Measurements from ENCODE around the gene CAPN7.

The CAPN7 gene

DNA sequence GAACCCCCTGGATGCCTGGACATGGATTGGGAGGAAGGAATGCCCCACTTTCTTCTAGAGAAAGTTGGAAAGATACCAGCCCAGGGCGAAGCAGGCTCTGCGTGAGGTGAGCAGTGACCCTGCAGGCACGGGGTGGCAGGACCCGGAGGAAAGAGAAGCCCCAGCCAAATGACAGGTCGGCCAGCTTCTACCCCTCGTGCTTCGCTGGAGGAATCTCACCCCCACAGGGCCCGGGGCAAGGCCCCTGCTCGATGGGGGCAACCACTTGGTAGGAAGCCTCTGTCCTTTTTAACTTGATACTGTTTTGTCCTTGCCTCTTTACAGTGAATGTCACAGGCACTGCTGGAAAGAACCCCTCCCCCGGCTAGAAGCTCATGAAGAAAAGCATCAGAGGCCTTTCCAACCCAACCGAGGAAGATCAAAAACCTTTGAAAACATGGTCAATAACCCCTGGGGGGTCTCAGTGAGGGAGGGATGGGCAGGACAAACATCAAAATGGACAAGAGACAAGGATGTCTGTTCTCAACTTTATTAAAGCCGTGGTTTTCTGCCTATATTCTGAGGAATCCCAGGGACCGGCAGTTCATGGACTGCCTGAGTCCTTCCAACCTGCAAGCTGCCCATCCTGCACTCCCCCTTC lies 71.9 kb downstream of the CAPN7 start:
- Histone ChIP-seq H3K9ac (ENCODE audit: low read depth, low read length) (no peak overlapping the region), H3K36me3 (ENCODE audit: insufficient read depth, low read length) (no peaks in the 10 kb centered on the region), H3K4me1 (ENCODE audit: insufficient read depth, low read length) (peaks cover 16% of the 10 kb centered on the region), H3K27me3 (ENCODE audit: insufficient read depth, low read length) (no peaks in the 10 kb centered on the region), H3K27ac (ENCODE audit: low read depth, low read length) (no peak overlapping the region), H3K9me3 (ENCODE audit: insufficient read depth, low read depth, low read length) (no peaks in the 10 kb centered on the region), H3K4me3 (ENCODE audit: low read length) (no peak overlapping the region)
- 59% methylated on average over 13 of the region's 13 CpGs for WGBS

DNA sequence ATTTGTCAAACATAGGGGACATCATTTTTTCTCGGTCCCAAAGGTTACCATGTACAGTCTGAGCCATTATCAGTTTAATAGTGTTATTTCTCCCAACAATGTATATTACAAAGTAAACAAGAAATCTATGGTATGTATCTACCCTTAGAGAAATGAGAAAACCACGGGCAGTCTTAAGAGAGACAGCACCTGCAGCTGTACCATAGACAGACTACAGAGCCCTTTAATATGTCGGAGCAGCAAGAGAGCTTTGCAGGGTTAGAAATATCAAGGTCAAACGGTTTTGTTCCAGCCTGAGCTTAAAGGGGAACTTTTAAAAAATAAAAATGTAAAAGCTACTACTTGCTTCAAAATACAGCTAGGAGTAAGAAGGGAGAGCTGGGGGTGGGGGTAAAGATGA lies 73.2 kb downstream of the CAPN7 start:
- no peak overlapping the region for H3K9ac ChIP-seq (ENCODE audit: low read depth, low read length)
- H3K36me3 ChIP-seq (ENCODE audit: insufficient read depth, low read length): no peaks in the 10 kb centered on the region
- 92% methylated on average over 4 of the region's 4 CpGs for WGBS
- no peak overlapping the region for H3K27ac ChIP-seq (ENCODE audit: low read depth, low read length)
- H3K4me1 ChIP-seq (ENCODE audit: insufficient read depth, low read length): peaks cover 16% of the 10 kb centered on the region
- H3K27me3 ChIP-seq (ENCODE audit: insufficient read depth, low read length): no peaks in the 10 kb centered on the region
- no peaks in the 10 kb centered on the region for H3K9me3 ChIP-seq (ENCODE audit: insufficient read depth, low read depth, low read length)
- no peak overlapping the region for H3K4me3 ChIP-seq (ENCODE audit: low read length)

DNA sequence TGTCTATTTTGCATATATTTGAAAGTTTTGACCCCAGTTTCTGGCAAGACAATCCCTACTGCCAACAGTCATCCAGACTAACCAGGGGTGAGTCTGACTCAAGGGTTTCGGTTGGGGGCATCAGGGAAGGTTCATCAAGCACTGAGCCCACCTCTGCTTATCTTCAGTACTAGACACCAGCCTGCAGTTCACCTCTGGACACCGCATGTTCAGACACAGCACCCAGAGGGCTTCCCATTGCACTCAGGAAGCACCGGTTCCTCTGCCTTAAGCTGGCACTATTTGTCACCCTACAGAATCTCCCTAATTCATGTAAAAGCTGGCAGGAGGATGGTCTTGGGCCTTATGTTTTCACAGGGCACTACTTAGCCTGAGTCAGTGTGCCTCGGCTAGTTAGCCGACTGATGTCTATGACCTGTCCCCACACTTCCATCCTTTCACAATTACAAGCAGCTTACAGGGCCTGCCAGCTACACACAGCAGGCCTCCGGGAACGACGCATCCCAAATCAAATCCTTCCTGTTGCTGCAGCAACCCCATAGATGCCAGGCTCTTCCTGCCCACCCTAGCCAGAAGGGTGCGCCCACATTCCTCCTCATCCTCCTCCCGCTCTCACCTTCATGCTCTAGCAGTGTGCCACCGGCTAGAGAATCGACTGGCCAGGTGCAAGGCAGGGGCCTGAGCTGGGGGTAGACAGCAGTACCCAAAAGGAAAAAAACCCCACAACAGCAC lies 73.8 kb downstream of the CAPN7 start:
- Histone ChIP-seq H3K4me1 (ENCODE audit: insufficient read depth, low read length) (peaks cover 16% of the 10 kb centered on the region), H3K27me3 (ENCODE audit: insufficient read depth, low read length) (no peaks in the 10 kb centered on the region), H3K9ac (ENCODE audit: low read depth, low read length) (no peak overlapping the region), H3K9me3 (ENCODE audit: insufficient read depth, low read depth, low read length) (no peaks in the 10 kb centered on the region), H3K36me3 (ENCODE audit: insufficient read depth, low read length) (no peaks in the 10 kb centered on the region), H3K27ac (ENCODE audit: low read depth, low read length) (no peak overlapping the region), H3K4me3 (ENCODE audit: low read length) (no peak overlapping the region)
- WGBS: 89% methylated on average over 12 of the region's 12 CpGs

DNA sequence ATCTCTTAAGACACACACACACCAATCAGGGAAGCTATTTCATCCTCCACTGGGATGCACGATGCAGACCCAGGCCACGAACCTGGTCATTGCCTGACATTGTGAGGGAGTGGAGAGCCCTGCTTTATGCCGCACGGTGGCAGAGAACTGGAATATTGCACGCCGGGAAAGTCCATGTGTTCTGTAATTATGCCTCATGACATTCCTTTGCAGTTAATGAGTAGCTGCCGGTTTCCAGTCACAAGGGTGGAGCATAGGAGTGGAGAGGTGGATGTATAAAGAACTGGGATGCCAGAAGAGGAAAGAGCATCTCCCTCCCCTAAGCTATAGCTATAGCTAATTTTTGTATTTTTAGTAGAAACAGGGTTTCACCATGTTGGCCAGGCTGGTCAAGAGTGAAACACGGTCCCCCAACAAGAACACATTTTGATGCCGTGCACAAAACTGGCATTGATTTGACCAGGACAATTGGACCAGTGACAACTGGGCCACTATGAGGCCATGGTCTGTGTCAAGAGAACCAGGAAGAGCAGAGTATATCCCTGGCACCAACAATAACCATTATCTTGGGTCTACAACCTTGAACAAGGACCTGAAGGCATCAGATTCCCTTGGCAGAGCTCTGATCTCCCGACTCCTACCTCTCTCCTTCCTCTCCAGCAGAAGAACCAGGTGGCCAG lies 74.9 kb downstream of the CAPN7 start:
- Histone ChIP-seq H3K27ac (ENCODE audit: low read depth, low read length) (no peak overlapping the region), H3K4me3 (ENCODE audit: low read length) (no peak overlapping the region), H3K36me3 (ENCODE audit: insufficient read depth, low read length) (no peaks in the 10 kb centered on the region), H3K4me1 (ENCODE audit: insufficient read depth, low read length) (peaks cover 22% of the 10 kb centered on the region), H3K9ac (ENCODE audit: low read depth, low read length) (no peak overlapping the region), H3K27me3 (ENCODE audit: insufficient read depth, low read length) (no peaks in the 10 kb centered on the region), H3K9me3 (ENCODE audit: insufficient read depth, low read depth, low read length) (no peaks in the 10 kb centered on the region)
- 95% methylated on average over 10 of the region's 10 CpGs for WGBS

DNA sequence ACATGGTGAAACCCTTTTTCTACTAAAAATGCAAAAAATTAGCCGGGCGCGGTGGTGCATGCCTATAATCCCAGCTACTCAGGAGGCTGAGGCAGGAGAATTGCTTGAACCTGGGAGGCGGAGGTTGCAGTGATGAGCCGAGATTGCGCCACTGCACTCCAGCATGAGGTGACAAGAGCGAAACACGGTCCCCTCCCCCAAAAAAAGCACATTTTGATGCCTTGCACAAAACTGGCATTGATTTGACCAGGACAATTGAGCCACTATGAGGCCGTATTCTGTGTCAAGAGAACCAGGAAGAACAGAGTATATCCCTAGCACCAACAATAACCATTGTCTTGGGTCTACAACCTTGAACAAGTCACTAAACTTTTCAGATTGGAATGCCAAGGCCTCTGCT lies 75.8 kb downstream of the CAPN7 start:
- Histone ChIP-seq H3K27ac (ENCODE audit: low read depth, low read length) (no peak overlapping the region), H3K4me1 (ENCODE audit: insufficient read depth, low read length) (peaks cover 24% of the 10 kb centered on the region), H3K9me3 (ENCODE audit: insufficient read depth, low read depth, low read length) (no peaks in the 10 kb centered on the region), H3K4me3 (ENCODE audit: low read length) (no peak overlapping the region), H3K9ac (ENCODE audit: low read depth, low read length) (no peak overlapping the region), H3K36me3 (ENCODE audit: insufficient read depth, low read length) (no peaks in the 10 kb centered on the region), H3K27me3 (ENCODE audit: insufficient read depth, low read length) (no peaks in the 10 kb centered on the region)
- WGBS: 96% methylated on average over 9 of the region's 9 CpGs

DNA sequence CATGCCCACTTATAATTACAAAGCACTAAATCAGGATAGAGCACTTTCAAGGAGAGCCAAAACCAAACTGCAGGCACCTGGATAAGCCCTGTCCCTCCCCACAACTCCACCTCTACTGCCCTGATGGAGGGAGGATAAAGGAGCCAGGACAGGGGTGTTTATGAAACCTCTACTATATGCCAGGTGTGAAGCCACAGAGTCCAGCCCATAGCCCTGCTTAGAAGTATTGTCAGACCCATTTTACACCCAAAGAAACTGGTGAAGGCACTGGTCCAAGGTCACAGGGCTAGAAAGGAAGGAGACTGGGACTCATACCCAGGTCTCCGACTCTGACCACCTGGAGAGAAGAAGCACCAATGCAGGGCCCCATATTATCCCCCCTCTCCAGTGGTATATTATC lies 77.7 kb downstream of the CAPN7 start:
- no peak overlapping the region for H3K27ac ChIP-seq (ENCODE audit: low read depth, low read length)
- no peaks in the 10 kb centered on the region for H3K36me3 ChIP-seq (ENCODE audit: insufficient read depth, low read length)
- H3K4me3 ChIP-seq (ENCODE audit: low read length): no peak overlapping the region
- 80% methylated on average over 1 of the region's 1 CpG for WGBS
- no peaks in the 10 kb centered on the region for H3K27me3 ChIP-seq (ENCODE audit: insufficient read depth, low read length)
- H3K4me1 ChIP-seq (ENCODE audit: insufficient read depth, low read length): peaks cover 14% of the 10 kb centered on the region
- no peaks in the 10 kb centered on the region for H3K9me3 ChIP-seq (ENCODE audit: insufficient read depth, low read depth, low read length)
- H3K9ac ChIP-seq (ENCODE audit: low read depth, low read length): no peak overlapping the region

DNA sequence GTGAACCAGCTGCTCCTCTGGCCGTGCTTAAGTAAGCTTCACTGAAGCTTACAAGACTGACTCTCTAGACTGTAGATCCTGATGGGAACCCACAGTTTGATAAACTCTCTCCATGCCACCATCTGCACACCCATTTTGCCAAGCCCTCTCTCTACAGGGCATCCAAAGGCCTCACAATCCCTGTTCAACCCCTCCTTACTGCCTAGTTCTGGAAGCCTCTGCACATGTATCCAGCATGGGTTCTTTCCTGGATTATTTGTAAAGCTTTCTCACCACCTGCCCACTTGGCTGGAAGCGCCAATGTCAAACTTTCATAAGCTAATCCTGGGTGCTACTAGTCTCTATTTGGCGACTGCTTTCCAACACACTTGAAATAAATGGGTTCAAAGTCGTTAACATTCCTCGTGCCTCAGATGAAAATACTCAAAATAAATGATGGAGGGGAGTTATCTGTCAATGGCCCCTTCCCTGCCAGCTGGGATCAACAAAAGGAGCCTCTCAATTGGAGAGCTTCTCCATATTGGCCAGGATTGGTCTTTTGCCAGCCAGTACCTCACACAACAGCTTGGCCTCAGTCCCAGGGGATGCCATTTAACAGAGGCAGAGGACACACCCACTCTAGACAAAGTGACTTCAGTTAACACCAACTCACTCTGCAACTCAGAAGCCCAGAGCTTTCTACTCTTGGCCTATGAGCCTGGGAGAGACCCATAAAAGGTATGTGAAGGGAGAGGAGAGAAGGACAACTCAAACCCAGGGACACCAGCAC lies 78.3 kb downstream of the CAPN7 start:
- 98% methylated on average over 5 of the region's 5 CpGs for WGBS
- H3K27me3 ChIP-seq (ENCODE audit: insufficient read depth, low read length): no peaks in the 10 kb centered on the region
- no peak overlapping the region for H3K9ac ChIP-seq (ENCODE audit: low read depth, low read length)
- no peak overlapping the region for H3K27ac ChIP-seq (ENCODE audit: low read depth, low read length)
- peaks cover 14% of the 10 kb centered on the region for H3K4me1 ChIP-seq (ENCODE audit: insufficient read depth, low read length)
- no peaks in the 10 kb centered on the region for H3K36me3 ChIP-seq (ENCODE audit: insufficient read depth, low read length)
- no peak overlapping the region for H3K4me3 ChIP-seq (ENCODE audit: low read length)
- no peaks in the 10 kb centered on the region for H3K9me3 ChIP-seq (ENCODE audit: insufficient read depth, low read depth, low read length)

DNA sequence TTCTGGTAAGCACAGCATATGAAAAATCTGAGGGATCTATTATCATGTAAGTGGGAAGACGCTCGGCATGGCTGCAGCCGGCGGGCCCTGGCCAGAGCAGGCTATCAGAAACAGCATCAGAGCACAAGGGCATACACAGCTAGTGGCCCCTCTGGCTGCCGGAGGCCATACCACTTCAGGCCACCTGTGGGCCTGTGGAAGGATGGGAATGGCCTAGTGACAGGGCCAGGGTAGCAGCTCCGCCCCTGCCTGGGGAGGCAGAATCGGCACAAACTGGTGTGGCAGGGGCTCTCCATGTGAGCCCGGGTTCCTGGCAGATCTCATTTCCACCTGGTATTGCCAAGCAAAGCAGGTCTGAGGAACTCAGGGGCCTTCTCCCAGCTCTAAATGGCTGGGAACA lies 80.0 kb downstream of the CAPN7 start:
- peaks cover 8% of the 10 kb centered on the region; the same call in 1 of the 2 replicates for H3K4me1 ChIP-seq (ENCODE audit: insufficient read depth, low read length)
- no peak overlapping the region for H3K4me3 ChIP-seq (ENCODE audit: low read length)
- no peak overlapping the region for H3K9ac ChIP-seq (ENCODE audit: low read depth, low read length)
- WGBS: 70% methylated on average over 8 of the region's 8 CpGs
- H3K9me3 ChIP-seq (ENCODE audit: insufficient read depth, low read depth, low read length): no peaks in the 10 kb centered on the region
- H3K27ac ChIP-seq (ENCODE audit: low read depth, low read length): no peak overlapping the region
- H3K27me3 ChIP-seq (ENCODE audit: insufficient read depth, low read length): no peaks in the 10 kb centered on the region
- no peaks in the 10 kb centered on the region for H3K36me3 ChIP-seq (ENCODE audit: insufficient read depth, low read length)

DNA sequence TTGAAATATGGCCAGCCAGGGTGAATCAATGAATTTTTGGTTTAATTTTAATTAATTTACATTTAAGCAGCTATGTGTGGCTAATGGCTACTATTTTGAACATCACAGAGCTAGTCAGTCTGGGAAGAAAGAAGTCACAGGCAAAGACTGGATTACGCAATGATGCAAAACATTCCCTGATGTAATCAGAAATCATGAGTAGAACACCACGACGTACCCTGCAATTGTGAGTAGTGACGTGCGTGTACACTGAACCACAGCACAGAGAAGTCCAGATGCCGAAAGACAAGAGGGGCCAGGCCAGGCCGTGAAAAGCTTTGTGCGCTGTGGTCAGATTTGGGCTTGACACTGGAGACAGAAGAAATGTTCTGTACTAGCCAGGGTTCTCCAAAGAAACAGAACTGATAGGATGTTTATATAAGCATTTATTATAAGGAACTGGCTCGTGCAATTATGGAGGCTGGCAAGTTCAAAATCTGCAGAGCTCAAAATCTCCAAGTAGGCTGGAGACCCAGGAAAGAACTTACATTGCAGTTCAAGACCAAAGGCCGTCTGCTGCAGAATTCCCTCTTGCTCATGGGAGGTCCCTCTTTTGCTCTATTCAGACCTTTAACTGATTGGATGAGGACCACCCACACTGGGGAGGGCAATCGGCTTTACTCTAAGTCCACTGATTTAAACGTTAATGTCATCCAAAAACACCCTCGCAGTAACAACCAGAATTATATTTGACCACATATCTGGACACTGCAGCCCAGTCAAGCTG lies 81.7 kb downstream of the CAPN7 start:
- H3K4me3 ChIP-seq (ENCODE audit: low read length): no peak overlapping the region
- peaks cover 8% of the 10 kb centered on the region; the same call in 1 of the 2 replicates for H3K4me1 ChIP-seq (ENCODE audit: insufficient read depth, low read length)
- H3K27me3 ChIP-seq (ENCODE audit: insufficient read depth, low read length): no peaks in the 10 kb centered on the region
- 91% methylated on average over 13 of the region's 13 CpGs for WGBS
- no peak overlapping the region for H3K9ac ChIP-seq (ENCODE audit: low read depth, low read length)
- H3K36me3 ChIP-seq (ENCODE audit: insufficient read depth, low read length): no peaks in the 10 kb centered on the region
- no peaks in the 10 kb centered on the region for H3K9me3 ChIP-seq (ENCODE audit: insufficient read depth, low read depth, low read length)
- no peak overlapping the region for H3K27ac ChIP-seq (ENCODE audit: low read depth, low read length)

DNA sequence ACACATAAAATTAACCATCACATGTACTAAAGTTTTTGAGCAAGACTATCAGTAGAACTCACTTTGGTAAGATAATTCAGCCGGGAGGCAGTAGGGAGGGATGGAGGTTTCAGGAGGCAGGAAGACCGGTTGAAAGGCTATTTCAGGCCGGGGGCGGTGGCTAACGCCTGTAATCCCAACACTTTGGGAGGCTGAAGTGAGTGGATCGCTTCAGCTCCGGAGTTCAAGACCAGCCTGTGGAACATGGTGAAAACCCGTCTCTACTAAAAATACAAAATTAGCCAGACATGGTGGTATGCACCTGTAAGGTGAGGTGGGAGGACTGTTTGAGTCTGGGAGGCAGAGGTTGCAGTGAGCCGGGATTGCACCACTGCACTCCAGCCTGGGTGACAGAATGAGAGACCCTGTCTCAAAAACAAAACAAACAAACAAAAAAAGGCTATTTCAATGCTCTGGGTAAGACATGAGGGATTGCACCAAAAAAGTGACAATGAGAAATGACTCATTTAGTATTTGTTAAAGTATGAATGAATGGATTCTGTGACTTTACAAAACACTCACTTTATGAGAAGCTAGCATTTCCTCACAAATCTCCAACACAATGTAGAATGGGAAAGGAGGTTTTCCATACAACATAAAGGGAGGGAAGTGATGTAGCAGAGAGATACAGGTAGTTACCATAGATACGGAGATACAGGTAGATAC lies 82.4 kb downstream of the CAPN7 start:
- 95% methylated on average over 10 of the region's 10 CpGs for WGBS
- peaks cover 8% of the 10 kb centered on the region; the same call in 1 of the 2 replicates for H3K4me1 ChIP-seq (ENCODE audit: insufficient read depth, low read length)

More for the DNA sequence above, 82.4 kb downstream of the CAPN7 start:
- Histone ChIP-seq H3K27ac (ENCODE audit: low read depth, low read length) (no peak overlapping the region), H3K36me3 (ENCODE audit: insufficient read depth, low read length) (no peaks in the 10 kb centered on the region), H3K27me3 (ENCODE audit: insufficient read depth, low read length) (no peaks in the 10 kb centered on the region), H3K4me3 (ENCODE audit: low read length) (no peak overlapping the region), H3K9me3 (ENCODE audit: insufficient read depth, low read depth, low read length) (no peaks in the 10 kb centered on the region), H3K9ac (ENCODE audit: low read depth, low read length) (no peak overlapping the region)
